ENCODE measurements around the gene ZNF219. TPM values are rescaled to one million over a fixed set of nuclear protein-coding genes. Genes with fewer than 3 reads are reported as not detected.
"Not testable (repeated sequence)": the region's sequence is repeated elsewhere in the genome, so short reads cannot be mapped to it uniquely, and the experiment has no call there.

The ZNF219 gene

DNA sequence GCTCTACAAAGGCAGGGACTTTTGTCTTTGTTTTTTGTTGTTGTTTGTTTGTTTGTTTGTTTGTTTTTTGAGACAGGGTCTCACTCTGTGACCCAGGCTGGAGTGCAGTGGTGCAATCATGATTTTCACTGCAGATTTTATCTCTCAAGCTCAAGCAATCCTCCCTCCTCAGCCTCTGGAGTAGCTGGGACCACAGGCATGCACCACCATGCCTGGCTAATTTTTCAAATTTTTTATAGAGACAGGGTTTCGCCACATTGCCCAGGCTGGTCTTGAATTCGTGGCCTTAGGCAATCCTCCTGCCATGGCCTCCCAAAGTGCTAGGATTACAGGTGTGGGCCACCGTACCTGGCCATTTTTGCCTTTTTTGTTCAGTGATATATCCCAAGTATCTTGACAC, 57.5 kb downstream of the ZNF219 start:
- not testable (repeated sequence) for H3K9ac ChIP-seq (ENCODE audit: low read length); H3K4ac ChIP-seq (ENCODE audit: low read depth in 1 of 2, low read length in 2 of 2); H3K18ac ChIP-seq (ENCODE audit: low read depth in 1 of 2, low read length in 2 of 2); H3K36me3 ChIP-seq (ENCODE audit: control insufficient read depth in 1 of 2, insufficient read depth in 2 of 2, low read depth in 1 of 2, low read length in 2 of 2); H2BK5ac ChIP-seq (ENCODE audit: low read depth, low read length, poor library complexity, severe bottlenecking); H4K8ac ChIP-seq (ENCODE audit: low read length); H2BK120ac ChIP-seq (ENCODE audit: low read depth, low read length); DNase-seq; H3K4me1 ChIP-seq (ENCODE audit: control insufficient read depth, insufficient read depth, low read depth, low read length); H2BK12ac ChIP-seq (ENCODE audit: low read length in 2 of 2); H3K23ac ChIP-seq (ENCODE audit: low read length in 2 of 2); H3K4me3 ChIP-seq (ENCODE audit: insufficient read depth in 1 of 2, low read depth in 1 of 2, low read length in 2 of 2); H3K4me2 ChIP-seq (ENCODE audit: low read length, poor library complexity, severe bottlenecking); H4K91ac ChIP-seq (ENCODE audit: low read length); H3K79me1 ChIP-seq (replicated peaks; ENCODE audit: low read length, poor library complexity, severe bottlenecking); H2AK5ac ChIP-seq (ENCODE audit: low read length, severe bottlenecking); H2BK15ac ChIP-seq (ENCODE audit: low read depth, poor library complexity, severe bottlenecking); H3K14ac ChIP-seq (ENCODE audit: low read length in 2 of 2); H2AFZ ChIP-seq (ENCODE audit: low read depth, low read length); H3K9me3 ChIP-seq (ENCODE audit: control insufficient read depth, low read length); H3K27me3 ChIP-seq (ENCODE audit: control insufficient read depth in 1 of 2, insufficient read depth in 1 of 2, low read length in 2 of 2); H3K27ac ChIP-seq (ENCODE audit: low read length, poor library complexity, severe bottlenecking)
- WGBS = 79% methylated on average over 3 of the region's 3 CpGs

DNA sequence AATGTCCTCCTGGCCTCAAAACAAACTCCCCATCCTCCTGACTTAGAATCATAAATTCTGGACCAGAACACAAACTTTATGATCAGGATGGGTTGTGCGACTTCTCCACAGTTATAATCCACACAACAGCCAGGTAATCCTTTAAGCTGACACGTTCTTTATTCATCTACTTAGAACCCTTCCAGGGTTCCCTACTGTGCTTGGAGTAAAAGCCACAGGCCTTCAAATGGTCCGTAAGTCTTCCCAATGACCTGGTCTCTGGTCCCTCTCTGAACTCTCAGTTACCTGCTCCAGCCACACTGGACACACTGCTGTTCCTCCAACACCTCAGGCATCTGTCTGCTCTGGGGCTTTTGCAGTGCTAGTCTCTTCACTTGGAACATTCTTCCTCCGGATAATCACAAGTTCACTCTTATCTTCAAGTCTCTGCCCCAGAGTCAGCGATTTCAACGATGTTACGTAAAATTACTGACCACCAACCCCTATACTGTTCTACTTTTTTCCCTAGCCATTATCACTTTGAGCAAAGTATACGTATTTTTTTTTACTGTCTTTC, 58.0 kb downstream of the ZNF219 start:
- H4K8ac ChIP-seq (ENCODE audit: low read length) = no peak overlapping the region
- no peaks in the 10 kb centered on the region for H3K36me3 ChIP-seq (ENCODE audit: control insufficient read depth in 1 of 2, insufficient read depth in 2 of 2, low read depth in 1 of 2, low read length in 2 of 2)
- peaks cover 0 to 14% of the 10 kb centered on the region in 2 experiments for H3K27me3 ChIP-seq (ENCODE audit: control insufficient read depth in 1 of 2, insufficient read depth in 1 of 2, low read length in 2 of 2)
- WGBS = 69% methylated on average over 7 of the region's 8 CpGs
- no peak for DNase-seq
- no peak overlapping the region for H3K14ac ChIP-seq (ENCODE audit: low read length in 2 of 2)
- no peak overlapping the region for H3K4me3 ChIP-seq (ENCODE audit: insufficient read depth in 1 of 2, low read depth in 1 of 2, low read length in 2 of 2)
- no peak overlapping the region for H3K18ac ChIP-seq (ENCODE audit: low read depth in 1 of 2, low read length in 2 of 2)
- no peak overlapping the region for H4K91ac ChIP-seq (ENCODE audit: low read length)
- H2BK12ac ChIP-seq (ENCODE audit: low read length in 2 of 2) = peak overlapping the region in 1 of 2 experiments; percentile 2
- no peak overlapping the region for H2BK15ac ChIP-seq (ENCODE audit: low read depth, poor library complexity, severe bottlenecking)
- H2AK5ac ChIP-seq (ENCODE audit: low read length, severe bottlenecking) = no peak overlapping the region
- H3K4me2 ChIP-seq (ENCODE audit: low read length, poor library complexity, severe bottlenecking) = no peak overlapping the region
- H3K9me3 ChIP-seq (ENCODE audit: control insufficient read depth, low read length) = no peaks in the 10 kb centered on the region
- H3K23ac ChIP-seq (ENCODE audit: low read length in 2 of 2) = no peak overlapping the region
- no peak overlapping the region for H3K9ac ChIP-seq (ENCODE audit: low read length)
- H3K4ac ChIP-seq (ENCODE audit: low read depth in 1 of 2, low read length in 2 of 2) = no peak overlapping the region
- peaks cover 7% of the 10 kb centered on the region for H3K4me1 ChIP-seq (ENCODE audit: control insufficient read depth, insufficient read depth, low read depth, low read length)
- H3K79me1 ChIP-seq (replicated peaks; ENCODE audit: low read length, poor library complexity, severe bottlenecking) = no peaks in the 10 kb centered on the region
- peak overlapping the region; percentile 22 for H2BK120ac ChIP-seq (ENCODE audit: low read depth, low read length)
- no peak overlapping the region for H2BK5ac ChIP-seq (ENCODE audit: low read depth, low read length, poor library complexity, severe bottlenecking)
- no peak overlapping the region for H2AFZ ChIP-seq (ENCODE audit: low read depth, low read length)
- H3K27ac ChIP-seq (ENCODE audit: low read length, poor library complexity, severe bottlenecking) = no peak overlapping the region

Small RNA genes lying within 50 kb of the gene (small RNA-seq; reads per million reads assigned to genes)
- gene RNU6-252P (ENCODE audit: low read depth) = not detected
